GM19455 (cell line): Measurements from ENCODE around the gene MYO7A.
"Not testable (repeated sequence)": the region's sequence is repeated elsewhere in the genome, so short reads cannot be mapped to it uniquely, and the experiment has no call there.

Source experiments
- ATAC-seq: cut with Tn5 transposase; IDR thresholded peaks from one replicate; pipeline ENCODE4 v1.9.1; 2021; ENCODE audit not compliant: unreplicated experiment

MYO7A gene

GRCh38 chr11:77092382-77092781 is 35.7 kb upstream of the MYO7A start:
- ATAC-seq: no peak

GRCh38 chr11:77093056-77093891 is 34.8 kb upstream of the MYO7A start:
- ATAC-seq: no peak

DNA sequence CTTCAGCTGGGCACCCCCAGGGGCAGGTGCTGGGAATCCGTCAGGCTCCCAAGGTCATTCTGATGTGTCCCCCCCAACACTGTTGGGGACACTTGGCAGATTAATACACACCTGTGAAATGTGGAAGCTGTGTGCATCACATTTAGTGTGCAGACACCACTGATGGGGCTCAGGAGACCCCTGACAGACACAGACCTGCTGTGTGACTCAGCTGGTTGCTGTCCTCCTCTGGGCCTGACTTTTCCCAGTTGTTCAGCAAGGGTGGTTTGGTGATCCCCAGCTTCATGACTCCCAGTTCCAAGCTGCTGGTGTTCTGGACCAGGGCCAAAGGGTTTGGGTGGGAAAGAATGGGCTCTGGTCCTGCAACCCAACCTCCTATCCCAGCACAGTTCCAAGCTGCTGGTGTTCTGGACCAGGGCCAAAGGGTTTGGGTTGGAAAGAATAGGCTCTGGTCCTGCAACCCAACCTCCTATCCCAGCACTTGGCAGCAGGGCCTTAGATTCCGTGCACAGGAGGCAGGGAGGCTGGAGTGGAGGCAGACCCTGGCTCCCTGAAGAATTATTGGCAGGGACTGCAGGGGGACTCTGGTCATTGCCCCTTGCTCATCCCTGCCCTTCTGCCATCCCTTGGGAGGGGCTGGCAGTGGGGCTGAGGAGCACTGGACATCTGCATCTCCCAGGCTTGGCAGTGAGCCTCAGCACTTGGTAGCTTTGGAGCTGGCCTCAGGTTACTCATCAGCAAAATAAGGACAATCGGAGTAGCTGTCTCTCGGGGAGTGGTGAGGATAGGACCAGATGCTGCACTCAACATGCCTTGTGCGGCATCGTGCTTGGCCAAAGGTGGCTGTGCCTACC is 33.8 kb upstream of the MYO7A start:
- ATAC-seq: no peak

GRCh38 chr11:77094841-77095365 is 33.1 kb upstream of the MYO7A start:
- ATAC-seq: no peak

- ATAC-seq: no peak
Measured at GRCh38 chr11:77095551-77096490, 32.2 kb upstream of the MYO7A start.

DNA sequence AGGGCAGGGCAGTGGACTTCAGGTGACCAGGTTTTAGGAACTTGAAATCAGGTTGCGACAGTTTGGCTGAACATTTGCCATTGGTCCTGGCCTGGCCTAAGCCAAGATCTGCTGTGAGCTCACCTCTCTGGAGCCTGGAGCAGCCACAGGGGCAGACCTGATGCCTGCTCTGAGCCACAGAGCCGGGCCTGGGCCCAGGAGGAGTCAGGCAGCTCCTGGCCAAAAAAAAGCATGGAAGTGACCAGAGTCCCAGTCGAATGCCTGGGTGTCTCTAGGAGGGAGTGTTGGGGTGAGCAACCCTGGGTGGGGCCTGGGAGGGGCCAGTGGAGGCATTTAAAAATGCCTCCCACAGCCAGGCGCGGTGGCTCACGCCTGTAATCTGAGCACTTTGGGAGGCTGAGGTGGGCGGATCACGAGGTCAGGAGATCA is 31.4 kb upstream of the MYO7A start:
- ATAC-seq: no peak

DNA sequence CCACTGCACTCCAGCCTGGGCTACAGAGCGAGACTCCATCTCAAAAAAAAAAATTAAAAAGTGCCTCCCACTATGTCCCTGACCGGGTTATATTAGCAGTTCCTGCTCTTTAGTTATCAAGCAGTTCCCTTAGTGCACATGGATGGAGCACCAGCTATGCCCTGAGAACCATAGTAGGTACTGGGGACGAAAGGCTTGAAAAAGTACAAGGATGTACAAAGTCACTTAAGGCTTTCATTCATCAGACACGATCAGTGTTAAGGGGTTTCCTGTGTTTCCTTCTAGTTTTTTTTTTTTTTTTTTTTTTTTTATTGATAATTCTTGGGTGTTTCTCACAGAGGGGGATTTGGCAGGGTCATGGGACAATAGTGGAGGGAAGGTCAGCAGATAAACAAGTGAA is 30.9 kb upstream of the MYO7A start:
- not testable (repeated sequence) for ATAC-seq

DNA sequence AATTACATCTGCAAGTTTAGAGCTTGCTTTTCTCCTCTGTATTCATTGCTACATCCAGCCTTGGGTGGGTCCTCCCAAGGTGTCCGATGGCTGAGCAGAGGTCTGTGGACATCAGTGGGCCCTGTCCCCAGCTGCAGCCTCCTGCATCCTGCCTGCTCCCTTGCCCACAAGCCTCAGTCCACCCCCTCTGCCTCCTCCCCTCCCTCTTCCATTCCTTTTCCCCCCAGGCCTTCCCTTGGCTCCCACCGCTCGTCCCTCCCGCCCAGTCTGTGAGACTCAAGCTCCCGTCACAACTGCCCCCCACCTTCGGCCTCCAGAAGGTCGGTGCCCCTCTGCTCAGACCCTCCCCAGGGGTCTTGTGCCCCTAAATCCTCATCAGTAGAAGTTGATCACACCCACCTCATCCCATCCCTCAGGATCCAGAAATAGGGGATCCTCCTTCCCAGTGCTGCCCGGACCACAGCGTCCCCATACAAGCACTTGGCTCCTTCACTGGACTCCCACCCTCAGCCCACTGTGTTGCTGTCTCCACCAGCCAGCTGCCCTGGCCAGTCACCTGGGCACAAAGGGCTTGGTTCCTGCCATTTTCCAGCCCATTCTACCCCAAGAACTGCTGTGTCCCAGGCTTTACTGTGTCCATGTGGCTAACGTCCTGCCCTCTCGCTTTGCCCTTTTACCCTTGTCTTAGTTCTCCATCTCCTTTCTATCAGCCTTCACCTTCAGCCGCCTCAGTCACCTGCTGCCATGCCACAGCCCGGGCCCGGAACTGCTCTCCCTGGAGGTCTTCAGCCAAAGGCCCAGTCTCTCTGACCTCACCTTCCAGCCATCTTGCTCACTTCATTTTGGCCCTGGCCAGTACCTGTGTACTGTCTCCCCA is 27.6 kb upstream of the MYO7A start:
- ATAC-seq: no peak

DNA sequence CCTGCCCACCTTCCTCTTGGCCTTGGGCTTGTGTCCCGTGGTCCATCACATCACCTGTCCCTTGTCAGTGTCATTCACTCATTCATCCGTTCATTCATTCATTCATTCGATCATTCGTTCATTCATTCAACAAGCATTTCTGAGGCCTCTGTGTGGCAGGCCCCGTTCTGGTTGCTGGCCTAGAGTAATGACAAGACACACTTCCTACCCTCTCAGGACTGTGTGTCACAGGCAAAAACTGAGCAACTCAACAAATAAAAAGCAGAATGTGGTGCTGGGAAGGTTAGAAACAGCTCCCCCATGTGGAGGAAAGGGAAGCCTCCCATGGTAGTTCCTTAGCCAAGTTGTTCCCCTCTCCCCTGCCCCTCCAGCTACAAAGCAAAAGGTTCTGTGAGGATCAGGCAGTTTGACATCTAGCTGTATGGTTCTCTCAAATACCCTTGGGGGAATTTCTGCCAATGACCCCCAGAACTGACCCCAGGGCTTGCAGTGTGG is 27.0 kb upstream of the MYO7A start:
- no peak for ATAC-seq

- ATAC-seq: no peak
Measured at GRCh38 chr11:77102246-77103210, 25.5 kb upstream of the MYO7A start, which contains the start of gene OMP. OMP (plus strand) TSS chr11:77102840; CDS start chr11:77102840, 0 bp downstream.

GRCh38 chr11:77103319-77103718 is 24.7 kb upstream of the MYO7A start:
- no peak for ATAC-seq

GRCh38 chr11:77104727-77105126 is 23.3 kb upstream of the MYO7A start:
- no peak for ATAC-seq

- no peak for ATAC-seq
Measured at GRCh38 chr11:77106321-77106720, 21.7 kb upstream of the MYO7A start.

DNA sequence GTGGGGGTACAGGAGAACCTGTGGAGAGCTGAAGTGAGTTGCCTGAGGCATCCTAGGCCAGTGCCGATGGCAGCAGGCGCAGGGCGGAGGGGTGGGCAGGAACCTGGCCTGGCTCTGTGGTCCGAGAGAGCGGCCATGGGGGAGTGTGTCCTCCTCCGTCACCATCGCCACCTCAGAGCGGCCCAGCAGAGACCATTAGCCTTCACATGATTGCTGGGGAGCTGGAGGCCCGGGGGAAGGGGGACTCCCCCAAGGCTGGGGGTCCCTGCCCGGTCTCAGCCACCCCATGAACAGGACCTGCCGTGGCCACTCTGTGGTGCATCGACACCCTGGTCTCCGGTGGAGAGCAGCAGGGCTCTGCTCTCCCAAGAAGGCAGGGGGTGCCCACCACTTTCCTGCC is 21.3 kb upstream of the MYO7A start:
- ATAC-seq: no peak

- ATAC-seq: no peak
Measured at GRCh38 chr11:77107950-77108349, 20.1 kb upstream of the MYO7A start.

DNA sequence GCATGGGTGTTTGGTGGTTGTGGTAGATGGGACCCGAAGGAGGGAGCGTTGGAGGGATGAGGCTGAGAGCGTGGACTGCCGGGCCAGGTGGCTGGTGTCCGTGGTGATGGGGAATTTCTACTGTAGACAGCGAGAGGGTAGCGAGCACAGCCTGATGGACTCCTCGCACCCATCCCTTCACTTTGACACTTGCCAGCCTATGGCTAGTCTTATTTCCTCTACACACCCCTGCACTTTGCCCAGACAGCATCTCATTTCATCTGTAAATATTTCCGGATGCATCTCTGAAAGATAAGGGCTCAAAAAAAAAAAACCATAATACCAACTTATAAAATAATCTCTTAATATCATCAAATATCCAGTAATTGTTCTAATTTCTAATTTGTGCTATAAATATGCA is 19.6 kb upstream of the MYO7A start:
- ATAC-seq: no peak

- no peak for ATAC-seq
Measured at GRCh38 chr11:77109236-77110019, 18.6 kb upstream of the MYO7A start.

GRCh38 chr11:77110836-77111235 is 17.2 kb upstream of the MYO7A start:
- ATAC-seq: no peak
